Heart left ventricle (tissue), 16 donors: ENCODE measurements around the gene ARHGAP1. TPM values are rescaled to one million over a fixed set of nuclear protein-coding genes. Genes with fewer than 3 reads are reported as not detected.
A peak's percentile ranks its signal among the peaks of the same experiment; 100 is the strongest.

ENCODE experiments used
- ATAC-seq, 4 donors: fragments of 200-7000 bp; cut with Tn5 transposase; one replicate each; pipeline ENCODE4 v1.9.1; 2020 to 2022; ENCODE audit warnings: moderate library complexity in 4 of 4, mild to moderate bottlenecking in 3 of 4, moderate number of reproducible peaks in 1 of 4
- DNase-seq, 5 donors: peaks; one replicate each; pipeline ENCODE4 v3.0.0-alpha.2; 2020
- H3K27ac ChIP-seq, 12 donors: fragments of 200-600 bp; sonication (generic) in 4 of 12; one replicate each; pipeline versions ENCODE4 v1.5.0 to v1.8.0; 2016 to 2022; ENCODE audit warnings: mild to moderate bottlenecking in 2 of 12
- H3K27me3 ChIP-seq, 9 donors: fragments of 200-600 bp; sonication (generic) in 2 of 9; one replicate each; pipeline versions ENCODE4 v1.5.1 to v1.8.0; 2016 to 2022; ENCODE audit warnings: mild to moderate bottlenecking in 3 of 9
- H3K36me3 ChIP-seq, 9 donors: fragments of 200-600 bp; sonication (generic) in 2 of 9; one replicate each; pipeline versions ENCODE4 v1.5.0 to v1.8.0; 2018 to 2022; ENCODE audit warnings: mild to moderate bottlenecking in 2 of 9
- H3K4me1 ChIP-seq, 12 donors: fragments of 200-600 bp; sonication (generic) in 4 of 12; one replicate each; pipeline versions ENCODE4 v1.5.0 to v1.8.0; 2016 to 2022; ENCODE audit warnings: mild to moderate bottlenecking in 3 of 12
- H3K4me3 ChIP-seq, 12 donors: fragments of 200-600 bp; sonication (generic) in 4 of 12; one replicate each; pipeline versions ENCODE4 v1.5.0 to v1.8.0; 2017 to 2022; ENCODE audit warnings: mild to moderate bottlenecking in 9 of 12, moderate library complexity in 4 of 12
- H3K9me3 ChIP-seq, 12 donors: fragments of 200-600 bp; sonication (generic) in 4 of 12; one replicate each; pipeline versions ENCODE4 v1.5.0 to v1.8.0; 2016 to 2022; ENCODE audit warnings: mild to moderate bottlenecking in 1 of 12
- CTCF ChIP-seq, 12 donors: fragments of 200-600 bp; sonication (generic) in 4 of 12; IDR thresholded peaks; one replicate each; pipeline versions ENCODE4 v1.5.0 to v1.8.0; 2018 to 2022; ENCODE audit warnings: antibody characterized with exemption in 12 of 12, mild to moderate bottlenecking in 5 of 12
- POLR2A ChIP-seq, 2 donors: fragments of 450-650 bp; IDR thresholded peaks; one replicate each; pipeline ENCODE4 v1.6.1; 2017; ENCODE audit warnings: antibody characterized with exemption in 2 of 2, mild to moderate bottlenecking in 2 of 2, moderate library complexity in 2 of 2
- WGBS, 4 donors: extraction: QIAGEN DNeasy Blood & Tissue Kit in 2 of 4; methylation state at CpG; one replicate each; pipeline versions ENCODE4 v1.1.5 to v1.1.7; 2013 to 2018; 5-methylcytosine and 5-hydroxymethylcytosine counted together
- intact Hi-C, 10 donors: fragments of 100-400 bp; cut with DNase I; formaldehyde crosslinking; loops; one replicate each; pipeline versions ENCODE4 v1.11.1 to v1.14.2; 2022
- polyA plus RNA-seq, 2 donors: library from polyadenylated mRNA; stranded (reverse); fragments of 200-250 nt; gene quantifications; one replicate each; pipeline ENCODE4 v1.2.3, GENCODE V29; 2013
- total RNA-seq, 9 donors: library from RNA; depleted of rRNA in 2 of 9; stranded (reverse); fragments of >200 nt in 2 of 9; fragmentation: NEBNext Ultra II Directional in 3 of 9; extraction: Animal tissue kit (Norgen Biotek cat#: 25700) in 3 of 9; gene quantifications; one replicate each; pipeline versions ENCODE4 v1.1.0 to v1.2.4, GENCODE V29; 2016 to 2023
- donor health status: ischemic (EF 13 %, LVEDD 7.1; RV severe dilation, severe dysfunction).
- donor health status: healthy with polysubstance abuse.
- donor health status: DM: no; HTN: yes; CAD: no.
- donor health status: DM: no; HTN: no; CAD: no.
- donor health status: ischemic (EF 25% LVEDD 6.9; RV normal size, moderate dysfunction).
- donor health status: ischemic (EF 25% LVEDD 5.7; RV mildly dilated, moderate dysfunction).
- donor health status: healthy.
- donor health status: DM: yes; HTN: yes; CAD: no.
- donor health status: ischemic (EF 35%, LVEDD 5.7; RV mildly dilated, moderate dysfunction).
- donor health status: nonischemic (EF 11% LVEDD 7.7; RV severe dilation, severe dysfunction).
- donor health status: DM: yes; HTN: yes; CAD: no.
- donor health status: PGD.
- donor health status: ischemic (EF 29% LVEDD 5.4; RV normal size, mild dysfunction).
- donor health status: nonischemic (EF 23%, LVEDD 6.1; RV moderate dilation, normal function).

The ARHGAP1 gene
- total and polyA plus RNA-seq, 11 donors = 38.8 to 309 (median 75.3) TPM

- TF ChIP-seq CTCF (IDR thresholded peaks at IDR 0.05) (no peak), POLR2A (IDR thresholded peaks at IDR 0.05) (no peak)
- 35 to 47% (median 42%) methylated on average over 6 of the region's 6 CpGs for WGBS, 4 donors
- Histone ChIP-seq H3K27ac (peak overlapping the region; percentile 48 to 89 (median 66)), H3K9me3 (no peaks in the 10 kb centered on the region), H3K27me3 (no peaks in the 10 kb centered on the region), H3K36me3 (peaks cover 0 to 95% (median 92%) of the 10 kb centered on the region in 9 donors), H3K4me3 (no peak overlapping the region), H3K4me1 (peaks cover 6 to 60% (median 32%) of the 10 kb centered on the region in 12 donors)
- ATAC-seq (peak in 1 of 4 donors; percentile 42), DNase-seq (no peak)
- intact Hi-C loops = no loop called here
Measured at GRCh38 chr11:46664612-46665011, 35.8 kb downstream of the ARHGAP1 start.

GRCh38 chr11:46663277-46663940, 37.0 kb downstream of the ARHGAP1 start:
- WGBS, 4 donors = 77 to 82% (median 80%) methylated on average over 4 of the region's 4 CpGs
- Histone ChIP-seq H3K27ac (peak overlapping the region in 11 of 12 donors; percentile 43 to 89 (median 64)), H3K36me3 (peaks cover 0 to 95% (median 92%) of the 10 kb centered on the region in 9 donors), H3K4me1 (peaks cover 3 to 65% (median 33%) of the 10 kb centered on the region in 12 donors), H3K9me3 (no peaks in the 10 kb centered on the region), H3K4me3 (no peak overlapping the region), H3K27me3 (no peaks in the 10 kb centered on the region)
- DNase-seq = no peak
- intact Hi-C loops = no loop called here
- TF ChIP-seq POLR2A (IDR thresholded peaks at IDR 0.05) (no peak), CTCF (IDR thresholded peaks at IDR 0.05) (no peak)
- ATAC-seq = no peak

GRCh38 chr11:46662366-46662765, 38.1 kb downstream of the ARHGAP1 start:
- ATAC-seq (no peak), DNase-seq (no peak)
- H3K4me1 ChIP-seq = peaks cover 3 to 64% (median 29%) of the 10 kb centered on the region in 12 donors
- no peaks in the 10 kb centered on the region for H3K27me3 ChIP-seq
- TF ChIP-seq CTCF (IDR thresholded peaks at IDR 0.05) (no peak), POLR2A (IDR thresholded peaks at IDR 0.05) (no peak)
- no peaks in the 10 kb centered on the region for H3K9me3 ChIP-seq
- H3K36me3 ChIP-seq = peaks cover 0 to 95% (median 92%) of the 10 kb centered on the region in 9 donors
- no peak overlapping the region for H3K4me3 ChIP-seq
- peak overlapping the region in 1 of 12 donors; percentile 15 for H3K27ac ChIP-seq
- intact Hi-C loops = no loop called here

- ATAC-seq = no peak
- DNase-seq = no peak
- Histone ChIP-seq H3K9me3 (no peaks in the 10 kb centered on the region), H3K36me3 (peaks cover 0 to 98% (median 93%) of the 10 kb centered on the region in 9 donors), H3K27me3 (no peaks in the 10 kb centered on the region), H3K4me1 (peaks cover 3 to 62% (median 25%) of the 10 kb centered on the region in 12 donors), H3K4me3 (no peak overlapping the region), H3K27ac (peak overlapping the region in 3 of 12 donors; percentile 15 to 36 (median 26))
- intact Hi-C loops = no loop called here
- TF ChIP-seq POLR2A (IDR thresholded peaks at IDR 0.05) (no peak), CTCF (IDR thresholded peaks at IDR 0.05) (no peak)
Measured at GRCh38 chr11:46661836-46662235, 38.6 kb downstream of the ARHGAP1 start.
